ENCODE measurements around the gene CHST1. TPM values are rescaled to one million over a fixed set of nuclear protein-coding genes. Genes with fewer than 3 reads are reported as not detected.

The CHST1 gene
- total RNA-seq, 1 donor from 2014 or later, result 0.88 TPM

DNA sequence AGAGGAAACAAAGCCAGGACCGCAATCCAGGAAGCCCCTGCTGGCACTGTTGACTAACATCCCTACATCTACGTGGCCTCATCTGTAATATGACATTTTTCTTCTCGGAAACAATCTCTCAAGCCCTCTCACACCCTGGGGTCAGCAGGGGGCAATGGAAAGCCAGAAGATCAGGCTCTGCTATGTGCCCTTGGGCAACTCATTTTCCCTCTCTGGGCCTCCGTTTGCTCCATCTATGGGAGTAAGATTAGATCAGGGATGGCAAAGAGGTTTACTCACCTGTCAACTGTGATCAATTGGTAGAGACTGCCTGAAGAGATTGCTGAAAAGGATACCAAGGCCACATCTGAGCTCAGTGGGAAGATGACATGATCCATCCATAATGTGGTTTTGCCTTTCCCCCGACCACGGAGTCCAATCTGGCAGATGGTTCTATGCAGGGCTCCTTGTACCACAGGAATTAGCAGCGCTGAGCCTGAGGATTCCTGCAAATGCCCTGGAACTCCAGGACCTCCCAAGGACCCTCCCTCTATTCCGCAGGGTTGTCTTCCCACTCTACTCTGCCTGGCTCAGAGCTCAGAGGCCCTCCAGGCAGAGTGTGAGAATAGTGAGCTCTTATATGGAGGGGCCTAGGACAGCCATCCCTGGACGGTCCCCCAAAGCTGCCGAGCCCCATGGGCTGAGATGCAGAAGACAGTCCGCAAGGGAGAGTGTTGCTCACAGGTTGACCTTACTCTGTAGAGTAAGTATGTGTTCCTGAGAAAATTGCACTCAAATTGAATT, 66.1 kb downstream of the CHST1 start:
- no peak for DNase-seq (ENCODE audit: low read depth)
- Histone ChIP-seq H3K4me3 (ENCODE audit: low read depth, low read length) (no peak overlapping the region), H3K36me3 (ENCODE audit: control insufficient read depth, insufficient read depth, low read length) (no peaks in the 10 kb centered on the region), H3K27me3 (ENCODE audit: control insufficient read depth, insufficient read depth, low read length) (peaks cover 1% of the 10 kb centered on the region)
- TF ChIP-seq CTCF (IDR thresholded peaks at IDR 0.05; ENCODE audit: insufficient read depth, low read length, poor library complexity, severe bottlenecking), result no peak

Other genes with a start within 250 kb of the CHST1 start
- gene SLC35C1, start 139.5 kb upstream of the CHST1 start, total RNA-seq, result 19.8 and 25.4 TPM in 2 replicates
- 8.5 and 9.1 TPM in 2 replicates for gene CRY2, start 181.9 kb upstream of the CHST1 start, total RNA-seq
- gene MAPK8IP1, start 220.0 kb upstream of the CHST1 start, total RNA-seq, result 13.2 and 14.8 TPM in 2 replicates
- gene FREY1, start 241.6 kb upstream of the CHST1 start, total RNA-seq, result not detected in 2 replicates